Right renal pelvis (tissue), 4 donors: Measurements from ENCODE around the gene RXFP3. TPM values are rescaled to one million over a fixed set of nuclear protein-coding genes. Genes with fewer than 3 reads are reported as not detected.

Experiments used
- DNase-seq, 4 donors: peaks; one replicate each; pipeline ENCODE4 v3.0.0-alpha.2; 2013; ENCODE audit warnings: low read depth in 4 of 4, low spot score in 3 of 4, missing footprints in 1 of 4
- polyA plus RNA-seq, 4 donors: library from polyadenylated mRNA; unstranded; fragments of 120-200 nt; gene quantifications; one replicate each; pipeline ENCODE4 v1.2.1, GENCODE V29; 2013; ENCODE audit not compliant: insufficient read length in 4 of 4

RXFP3 gene
- polyA plus RNA-seq, 4 donors: 0.08 to 0.27 TPM; not detected in 2

GRCh38 chr5:33976307-33976706 is 40.1 kb downstream of the RXFP3 start:
- DNase-seq: no peak

DNA sequence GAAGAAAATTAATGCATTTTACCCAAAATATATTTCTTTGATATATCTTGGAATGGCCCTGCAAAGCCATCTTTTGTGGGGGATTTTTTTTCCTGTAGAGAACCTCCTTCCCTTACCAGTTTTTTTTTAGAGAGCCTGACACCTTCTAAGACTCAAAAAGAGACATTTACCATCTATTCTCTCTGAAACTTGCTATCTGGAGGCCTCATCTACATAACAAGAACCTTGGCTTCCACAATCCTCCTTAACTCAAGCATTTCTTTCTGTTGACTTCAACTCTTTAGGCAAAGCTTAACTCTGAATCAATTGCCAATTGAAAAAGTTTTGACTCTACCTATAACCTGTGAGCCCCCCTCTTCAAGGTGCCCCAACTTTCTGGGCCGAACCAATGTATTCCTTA is 42.1 kb downstream of the RXFP3 start:
- no peak for DNase-seq

- no peak for DNase-seq
Observed at GRCh38 chr5:33980030-33980429, 43.8 kb downstream of the RXFP3 start.

GRCh38 chr5:33981408-33982162 is 45.4 kb downstream of the RXFP3 start:
- DNase-seq: no peak

GRCh38 chr5:33984178-33984577 is 48.0 kb downstream of the RXFP3 start:
- DNase-seq: no peak

GRCh38 chr5:33984671-33985124 is 48.5 kb downstream of the RXFP3 start, which contains the start of gene SLC45A2:
Gene SLC45A2 (minus strand): TSS chr5:33984693. CDS start chr5:33984583, 110 bp downstream.
- no peak for DNase-seq

GRCh38 chr5:33985447-33985846 is 49.3 kb downstream of the RXFP3 start:
- DNase-seq: no peak

Other genes starting within 250 kb of the RXFP3 start
- gene ADAMTS12, start 44.4 kb upstream of the RXFP3 start, polyA plus RNA-seq: 10 to 100 TPM; 14.3 to 17.8 (median 15.9) TPM
- under 1 TPM; 0.25 to 0.71 (median 0.48) TPM for gene SLC45A2, start 48.3 kb downstream of the RXFP3 start, polyA plus RNA-seq
- gene AMACR, start 71.7 kb downstream of the RXFP3 start, polyA plus RNA-seq: 100 to 1,000 TPM in 1 of 4 donors, 10 to 100 TPM in 3; 86.9 to 113 (median 90.0) TPM
- 10 to 100 TPM; 54.3 to 65.6 (median 58.5) TPM for gene C1QTNF3, start 106.8 kb downstream of the RXFP3 start, polyA plus RNA-seq